CD4-positive, CD25-positive, alpha-beta regulatory T cell (primary cell): ENCODE data around the gene MST1. TPM values are rescaled to one million over a fixed set of nuclear protein-coding genes. Genes with fewer than 3 reads are reported as not detected.

Experiments
- ATAC-seq, 2 donors: fragments of 150-1000 bp; cut with Tn5 transposase; one replicate each; pipeline ENCODE4 v1.10.0; 2021; ENCODE audit warnings: low read depth in 2 of 2, moderate number of reproducible peaks in 2 of 2, moderate library complexity in 1 of 2
- DNase-seq, 3 donors: peaks; one replicate each; pipeline versions ENCODE4 v3.0.0 to v3.0.0-alpha.2; 2012 to 2022; ENCODE audit warnings: mixed read lengths in 1 of 3
- H3K27ac ChIP-seq: one replicate; pipeline ENCODE4 v1.7.0; 2013; ENCODE audit warnings: mild to moderate bottlenecking, low read length; ENCODE audit not compliant: insufficient read depth, poor library complexity, severe bottlenecking
- H3K27me3 ChIP-seq: one replicate; pipeline ENCODE4 v1.7.0; 2013; ENCODE audit warnings: low read length; ENCODE audit not compliant: control insufficient read depth, insufficient read depth
- H3K36me3 ChIP-seq: one replicate; pipeline ENCODE4 v1.7.0; 2013; ENCODE audit warnings: mild to moderate bottlenecking, low read length, moderate library complexity; ENCODE audit not compliant: control insufficient read depth, insufficient read depth
- H3K4me1 ChIP-seq: 2 replicates; pipeline ENCODE4 v1.7.0; 2013; ENCODE audit warnings: mild to moderate bottlenecking, low read length; ENCODE audit not compliant: insufficient read depth, control insufficient read depth, poor library complexity, severe bottlenecking
- H3K4me3 ChIP-seq: one replicate; pipeline ENCODE4 v1.7.0; 2013; ENCODE audit warnings: low read depth, mild to moderate bottlenecking, low read length, moderate library complexity
- H3K9me3 ChIP-seq, 2 experiments: 1 replicate in 1 of 2; 2 replicates in 1 of 2; pipeline ENCODE4 v1.7.0; 2013; ENCODE audit warnings: low read length in 2 of 2, mild to moderate bottlenecking in 1 of 2, moderate library complexity in 1 of 2; ENCODE audit not compliant: control insufficient read depth in 2 of 2
- H3K27ac Mint-ChIP-seq, 3 donors: one replicate each; pipeline ENCODE4 v1.8.0; 2020 to 2022; ENCODE audit warnings: mild to moderate bottlenecking in 3 of 3, mixed read lengths in 3 of 3, moderate library complexity in 2 of 3
- H3K27me3 Mint-ChIP-seq: one replicate; pipeline ENCODE4 v1.8.0; 2022; ENCODE audit warnings: mild to moderate bottlenecking, mixed read lengths
- H3K36me3 Mint-ChIP-seq: one replicate; pipeline ENCODE4 v1.8.0; 2020; ENCODE audit warnings: mixed read lengths
- H3K4me1 Mint-ChIP-seq, 4 donors: one replicate each; pipeline ENCODE4 v1.8.0; 2020 to 2022; ENCODE audit warnings: mixed read lengths in 4 of 4, mild to moderate bottlenecking in 1 of 4
- H3K4me3 Mint-ChIP-seq, 4 donors: one replicate each; pipeline ENCODE4 v1.8.0; 2020 to 2022; ENCODE audit warnings: mild to moderate bottlenecking in 4 of 4, mixed read lengths in 4 of 4, moderate library complexity in 3 of 4
- H3K9me3 Mint-ChIP-seq, 7 donors: one replicate each; pipeline ENCODE4 v1.8.0; 2020 to 2022; ENCODE audit warnings: mixed read lengths in 7 of 7, mild to moderate bottlenecking in 3 of 7, moderate library complexity in 2 of 7
- polyA plus RNA-seq, 4 donors: library from polyadenylated mRNA; unstranded; fragments of 300-500 nt; fragmentation: Illumina TruSeq; gene quantifications; one replicate each; pipeline ENCODE4 v1.2.3, GENCODE V29; 2021
- total RNA-seq: library from RNA; stranded (reverse); gene quantifications from one replicate; pipeline ENCODE4 v1.2.3, GENCODE V29; 2022

Gene MST1
- total and polyA plus RNA-seq, 5 donors from 2014 or later, result 0.76 to 4.1 (median 1.1) TPM

- H3K9me3 ChIP-seq, result no peaks in the 10 kb centered on the region
- no peak overlapping the region for H3K27ac ChIP-seq
- ATAC-seq, result no peak
- no peaks in the 10 kb centered on the region for H3K4me1 ChIP-seq
- no peaks in the 10 kb centered on the region for H3K36me3 ChIP-seq
- no peak overlapping the region for H3K4me3 ChIP-seq
- Mint-ChIP-seq H3K27me3 (peaks cover 14% of the 10 kb centered on the region), H3K9me3 (peaks cover 0 to 2% (median 0%) of the 10 kb centered on the region in 7 donors), H3K4me1 (no peaks in the 10 kb centered on the region), H3K4me3 (no peak overlapping the region), H3K27ac (no peak overlapping the region), H3K36me3 (no peaks in the 10 kb centered on the region)
- no peak for DNase-seq
- no peaks in the 10 kb centered on the region for H3K27me3 ChIP-seq
Observed at GRCh38 chr3:49656541-49657112, 32.6 kb downstream of the MST1 start.

GRCh38 chr3:49655731-49656285 is 33.5 kb downstream of the MST1 start:
- Mint-ChIP-seq H3K9me3 (peaks cover 0 to 2% (median 0%) of the 10 kb centered on the region in 7 donors), H3K4me3 (no peak overlapping the region), H3K27ac (no peak overlapping the region), H3K27me3 (peaks cover 9% of the 10 kb centered on the region), H3K36me3 (no peaks in the 10 kb centered on the region), H3K4me1 (no peaks in the 10 kb centered on the region)
- DNase-seq (no peak), ATAC-seq (no peak)
- H3K9me3 ChIP-seq, result no peaks in the 10 kb centered on the region
- no peaks in the 10 kb centered on the region for H3K27me3 ChIP-seq
- H3K36me3 ChIP-seq, result no peaks in the 10 kb centered on the region
- no peak overlapping the region for H3K4me3 ChIP-seq
- no peaks in the 10 kb centered on the region for H3K4me1 ChIP-seq
- no peak overlapping the region for H3K27ac ChIP-seq

GRCh38 chr3:49654955-49655556 is 34.2 kb downstream of the MST1 start:
- DNase-seq, result no peak
- H3K9me3 ChIP-seq, result no peaks in the 10 kb centered on the region
- H3K36me3 ChIP-seq, result no peaks in the 10 kb centered on the region
- H3K27me3 Mint-ChIP-seq, result peaks cover 9% of the 10 kb centered on the region
- H3K4me3 Mint-ChIP-seq, result no peak overlapping the region
- H3K27me3 ChIP-seq, result no peaks in the 10 kb centered on the region
- no peaks in the 10 kb centered on the region for H3K4me1 ChIP-seq
- H3K27ac Mint-ChIP-seq, result no peak overlapping the region
- ATAC-seq, result no peak
- H3K36me3 Mint-ChIP-seq, result no peaks in the 10 kb centered on the region
- H3K4me3 ChIP-seq, result no peak overlapping the region
- no peaks in the 10 kb centered on the region for H3K4me1 Mint-ChIP-seq
- no peak overlapping the region for H3K27ac ChIP-seq
- peaks cover 0 to 2% (median 0%) of the 10 kb centered on the region in 7 donors for H3K9me3 Mint-ChIP-seq

- no peak for ATAC-seq
- H3K4me3 Mint-ChIP-seq, result no peak overlapping the region
Observed at GRCh38 chr3:49654176-49654825, 35.0 kb downstream of the MST1 start.

GRCh38 chr3:49653621-49654020 is 35.7 kb downstream of the MST1 start:
- no peak overlapping the region for H3K4me3 ChIP-seq
- DNase-seq (no peak), ATAC-seq (no peak)
- no peaks in the 10 kb centered on the region for H3K4me1 Mint-ChIP-seq
- peaks cover 6% of the 10 kb centered on the region for H3K27me3 Mint-ChIP-seq
- H3K27me3 ChIP-seq, result no peaks in the 10 kb centered on the region
- H3K9me3 Mint-ChIP-seq, result peaks cover 0 to under 1% (median 0%) of the 10 kb centered on the region in 7 donors
- H3K4me1 ChIP-seq, result no peaks in the 10 kb centered on the region
- H3K27ac Mint-ChIP-seq, result peak overlapping the region in 1 of 3 donors; percentile 31
- H3K9me3 ChIP-seq, result no peaks in the 10 kb centered on the region
- no peaks in the 10 kb centered on the region for H3K36me3 ChIP-seq
- H3K27ac ChIP-seq, result no peak overlapping the region
- no peak overlapping the region for H3K4me3 Mint-ChIP-seq
- no peaks in the 10 kb centered on the region for H3K36me3 Mint-ChIP-seq

More at GRCh38 chr3:49654176-49654825, 35.0 kb downstream of the MST1 start:
- Mint-ChIP-seq H3K9me3 (peaks cover 0 to 2% (median 0%) of the 10 kb centered on the region in 7 donors), H3K27ac (peak overlapping the region in 1 of 3 donors; percentile 31), H3K36me3 (no peaks in the 10 kb centered on the region), H3K4me1 (no peaks in the 10 kb centered on the region), H3K27me3 (peaks cover 9% of the 10 kb centered on the region)
- Histone ChIP-seq H3K27me3 (no peaks in the 10 kb centered on the region), H3K4me1 (no peaks in the 10 kb centered on the region), H3K4me3 (no peak overlapping the region), H3K36me3 (no peaks in the 10 kb centered on the region), H3K9me3 (no peaks in the 10 kb centered on the region), H3K27ac (no peak overlapping the region)
- no peak for DNase-seq

GRCh38 chr3:49652903-49653415 is 36.3 kb downstream of the MST1 start:
- no peaks in the 10 kb centered on the region for H3K27me3 ChIP-seq
- Mint-ChIP-seq H3K4me3 (no peak overlapping the region), H3K4me1 (no peaks in the 10 kb centered on the region), H3K27me3 (peaks cover 4% of the 10 kb centered on the region), H3K36me3 (no peaks in the 10 kb centered on the region), H3K9me3 (no peaks in the 10 kb centered on the region), H3K27ac (no peak overlapping the region)
- H3K4me3 ChIP-seq, result no peak overlapping the region
- DNase-seq (no peak), ATAC-seq (no peak)
- H3K4me1 ChIP-seq, result no peaks in the 10 kb centered on the region
- H3K9me3 ChIP-seq, result no peaks in the 10 kb centered on the region
- no peaks in the 10 kb centered on the region for H3K36me3 ChIP-seq
- no peak overlapping the region for H3K27ac ChIP-seq

- H3K9me3 ChIP-seq, result no peaks in the 10 kb centered on the region
- H3K27me3 ChIP-seq, result no peaks in the 10 kb centered on the region
- no peaks in the 10 kb centered on the region for H3K4me1 Mint-ChIP-seq
- H3K27me3 Mint-ChIP-seq, result peaks cover 4% of the 10 kb centered on the region
- H3K9me3 Mint-ChIP-seq, result peaks cover 0 to 1% (median 0%) of the 10 kb centered on the region in 7 donors
- H3K27ac Mint-ChIP-seq, result no peak overlapping the region
- H3K27ac ChIP-seq, result no peak overlapping the region
- H3K4me1 ChIP-seq, result no peaks in the 10 kb centered on the region
- ATAC-seq (no peak), DNase-seq (no peak)
- H3K36me3 Mint-ChIP-seq, result no peaks in the 10 kb centered on the region
- H3K4me3 Mint-ChIP-seq, result no peak overlapping the region
- H3K36me3 ChIP-seq, result no peaks in the 10 kb centered on the region
- no peak overlapping the region for H3K4me3 ChIP-seq
Observed at GRCh38 chr3:49652218-49652902, 36.9 kb downstream of the MST1 start.
